Right renal pelvis (tissue), 4 donors: Measurements from ENCODE around the gene LPO. TPM values are rescaled to one million over a fixed set of nuclear protein-coding genes. Genes with fewer than 3 reads are reported as not detected.

Experiments used
- DNase-seq, 4 donors: peaks; one replicate each; pipeline ENCODE4 v3.0.0-alpha.2; 2013; ENCODE audit warnings: low read depth in 4 of 4, low spot score in 3 of 4, missing footprints in 1 of 4
- polyA plus RNA-seq, 4 donors: library from polyadenylated mRNA; unstranded; fragments of 120-200 nt; gene quantifications; one replicate each; pipeline ENCODE4 v1.2.1, GENCODE V29; 2013; ENCODE audit not compliant: insufficient read length in 4 of 4

LPO gene
- polyA plus RNA-seq, 4 donors = 0.10 to 0.29 (median 0.14) TPM; not detected in 1

GRCh38 chr17:58314706-58315015, 76.3 kb downstream of the LPO start:
- DNase-seq = no peak

- no peak for DNase-seq
These were observed 76.9 kb downstream of the LPO start for GRCh38 chr17:58315281-58315711.

GRCh38 chr17:58315750-58316149, 77.4 kb downstream of the LPO start:
- DNase-seq = no peak

GRCh38 chr17:58316260-58316960, 78.0 kb downstream of the LPO start:
- no peak for DNase-seq

GRCh38 chr17:58317421-58318064, 79.2 kb downstream of the LPO start:
- DNase-seq = no peak

- DNase-seq = no peak
These were observed 79.7 kb downstream of the LPO start for GRCh38 chr17:58318065-58318481.

Other genes starting within 250 kb of the LPO start
- gene SRSF1, start 231.3 kb upstream of the LPO start, polyA plus RNA-seq = 100 to 1,000 TPM; 320 to 375 (median 359) TPM
- gene DYNLL2, start 155.2 kb upstream of the LPO start, polyA plus RNA-seq = 10 to 100 TPM; 71.3 to 81.7 (median 79.8) TPM
- gene OR4D1, start 90.2 kb upstream of the LPO start, polyA plus RNA-seq = under 1 TPM in 1 of 4 donors, not detected in 3; 0.04 TPM
- not detected for gene OR4D2, start 71.6 kb upstream of the LPO start, polyA plus RNA-seq
- 1 to 10 TPM in 1 of 4 donors, under 1 TPM in 3; 0.50 to 1.3 (median 0.86) TPM for gene EPX, start 45.9 kb upstream of the LPO start, polyA plus RNA-seq
- 10 to 100 TPM; 35.7 to 41.4 (median 39.8) TPM for gene MKS1, start 19.3 kb upstream of the LPO start, polyA plus RNA-seq
- gene MPO, start 42.4 kb downstream of the LPO start, polyA plus RNA-seq = 1 to 10 TPM; 1.9 to 6.6 (median 4.9) TPM
- 10 to 100 TPM; 43.2 to 51.4 (median 47.0) TPM for gene TSPOAP1, start 90.2 kb downstream of the LPO start, polyA plus RNA-seq
- 100 to 1,000 TPM; 127 to 145 (median 139) TPM for gene SUPT4H1, start 113.6 kb downstream of the LPO start, polyA plus RNA-seq
- gene RNF43, start 178.9 kb downstream of the LPO start, polyA plus RNA-seq = 10 to 100 TPM; 11.6 to 14.8 (median 13.6) TPM
- under 1 TPM; 0.27 to 0.53 (median 0.36) TPM for gene HSF5, start 249.8 kb downstream of the LPO start, polyA plus RNA-seq